ENCODE data around the gene CDKAL1.
"Not testable (repeated sequence)": the region's sequence is repeated elsewhere in the genome, so short reads cannot be mapped to it uniquely, and the experiment has no call there.

The CDKAL1 gene

GRCh38 chr6:20644667-20645370 is 110.6 kb downstream of the CDKAL1 start:
- DNase-seq: no peak

GRCh38 chr6:20645572-20645971 is 111.3 kb downstream of the CDKAL1 start:
- not testable (repeated sequence) for DNase-seq

- no peak for DNase-seq
These were observed 113.3 kb downstream of the CDKAL1 start for GRCh38 chr6:20647585-20647984.

- DNase-seq: not testable (repeated sequence)
These were observed 115.6 kb downstream of the CDKAL1 start for GRCh38 chr6:20649696-20650470.

- DNase-seq: no peak
These were observed 118.2 kb downstream of the CDKAL1 start for GRCh38 chr6:20652299-20653084.

- no peak for DNase-seq
These were observed 118.8 kb downstream of the CDKAL1 start for GRCh38 chr6:20653085-20653479.

- DNase-seq: no peak
These were observed 121.1 kb downstream of the CDKAL1 start for GRCh38 chr6:20655317-20655716.

- DNase-seq: no peak
These were observed 123.1 kb downstream of the CDKAL1 start for GRCh38 chr6:20657274-20657800.

GRCh38 chr6:20658053-20658452 is 123.8 kb downstream of the CDKAL1 start:
- DNase-seq: no peak

GRCh38 chr6:20658516-20658915 is 124.3 kb downstream of the CDKAL1 start:
- no peak for DNase-seq

GRCh38 chr6:20660534-20660933 is 126.3 kb downstream of the CDKAL1 start:
- DNase-seq: no peak

GRCh38 chr6:20661721-20662120 is 127.5 kb downstream of the CDKAL1 start:
- no peak for DNase-seq

- no peak for DNase-seq
These were observed 130.0 kb downstream of the CDKAL1 start for GRCh38 chr6:20664250-20664649.

GRCh38 chr6:20665290-20665689 is 131.0 kb downstream of the CDKAL1 start:
- no peak for DNase-seq

- no peak for DNase-seq
These were observed 135.5 kb downstream of the CDKAL1 start for GRCh38 chr6:20669571-20670314.

GRCh38 chr6:20670750-20671149 is 136.5 kb downstream of the CDKAL1 start:
- no peak for DNase-seq

- DNase-seq: no peak
These were observed 137.8 kb downstream of the CDKAL1 start for GRCh38 chr6:20672038-20672437.

GRCh38 chr6:20673458-20673857 is 139.2 kb downstream of the CDKAL1 start:
- DNase-seq: no peak

- DNase-seq: no peak
These were observed 140.4 kb downstream of the CDKAL1 start for GRCh38 chr6:20674664-20675063.

GRCh38 chr6:20678831-20679352 is 144.6 kb downstream of the CDKAL1 start:
- no peak for DNase-seq

GRCh38 chr6:20680697-20681165 is 146.5 kb downstream of the CDKAL1 start:
- no peak for DNase-seq

- DNase-seq: no peak
These were observed 147.0 kb downstream of the CDKAL1 start for GRCh38 chr6:20681243-20681684.
